ENCODE data around the gene MYO15A. TPM values are rescaled to one million over a fixed set of nuclear protein-coding genes. Genes with fewer than 3 reads are reported as not detected.

Gene MYO15A
- total RNA-seq, 4 donors from 2014 or later, result 1.1 to 4.2 (median 1.2) TPM

DNA sequence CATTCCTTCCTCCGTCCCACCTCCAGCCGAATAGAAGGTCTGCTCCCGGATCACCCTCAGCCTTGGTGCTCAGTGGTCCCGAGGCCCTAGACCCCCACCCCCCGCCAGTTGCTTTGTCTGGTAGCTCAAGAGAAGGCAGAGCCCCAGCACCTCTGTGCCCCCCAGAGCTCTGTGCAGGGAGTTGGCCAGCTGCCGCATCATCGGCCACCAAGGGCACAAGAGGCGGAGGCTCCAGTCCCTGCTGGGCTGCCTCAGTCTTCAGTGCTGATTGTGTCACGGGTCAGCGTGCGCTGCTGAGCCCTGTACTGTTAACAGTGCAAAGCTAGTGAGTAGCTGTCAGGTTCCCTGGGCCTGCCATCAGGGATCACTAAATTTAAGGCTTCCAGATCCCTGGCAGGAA is 43.0 kb upstream of the MYO15A start:
- H3K36me3 ChIP-seq, result peaks cover 0 to 28% (median 7%) of the 10 kb centered on the region in 4 donors
- no peak overlapping the region for H3K4me3 ChIP-seq

GRCh38 chr17:18066866-18067265 is 41.7 kb upstream of the MYO15A start:
- Histone ChIP-seq H3K27me3 (no peaks in the 10 kb centered on the region), H3K4me1 (peaks cover 0 to 6% (median 0%) of the 10 kb centered on the region in 4 donors), H3K4me3 (no peak overlapping the region), H3K27ac (no peak overlapping the region), H3K36me3 (peaks cover 0 to 20% (median 7%) of the 10 kb centered on the region in 4 donors), H3K9me3 (no peaks in the 10 kb centered on the region)
- 97 to 100% methylated on average over 2 to 4 of the region's 4 CpGs for WGBS, 2 donors (ENCODE audit: low coverage in 1 of 2)
- no peak for TF ChIP-seq EP300 (IDR thresholded peaks at IDR 0.05; ENCODE audit: low read depth)
- no peak for TF ChIP-seq CTCF (IDR thresholded peaks at IDR 0.05)
- TF ChIP-seq POLR2AphosphoS5 (IDR thresholded peaks at IDR 0.05), result no peak
- no peak for TF ChIP-seq POLR2A (IDR thresholded peaks at IDR 0.05)
- no peak for DNase-seq
- intact Hi-C loops (cut with DNase I; ENCODE audit: low total_unique reads) (no loop called here), in situ Hi-C loops (cut with MboI; ENCODE audit: low pct_ligation_motif_present in 1 of 4, low pct_unique_long_range_greater_than_20kb in 1 of 4, low sequenced_read_pairs in 3 of 4) (no loop called here)

More for the DNA sequence above, 43.0 kb upstream of the MYO15A start:
- Histone ChIP-seq H3K27ac (no peak overlapping the region), H3K9me3 (no peaks in the 10 kb centered on the region), H3K27me3 (no peaks in the 10 kb centered on the region), H3K4me1 (no peaks in the 10 kb centered on the region)
- intact Hi-C loops (cut with DNase I; ENCODE audit: low total_unique reads) (no loop called here), in situ Hi-C loops (cut with MboI; ENCODE audit: low pct_ligation_motif_present in 1 of 4, low pct_unique_long_range_greater_than_20kb in 1 of 4, low sequenced_read_pairs in 3 of 4) (no loop called here)
- no peak for TF ChIP-seq CTCF (IDR thresholded peaks at IDR 0.05)
- TF ChIP-seq POLR2AphosphoS5 (IDR thresholded peaks at IDR 0.05), result no peak
- TF ChIP-seq EP300 (IDR thresholded peaks at IDR 0.05; ENCODE audit: low read depth), result no peak
- TF ChIP-seq POLR2A (IDR thresholded peaks at IDR 0.05), result no peak
- no peak for DNase-seq
- WGBS, 2 donors (ENCODE audit: low coverage in 1 of 2), result 94% methylated on average over 8 of the region's 11 CpGs; no CpG with 5 or more reads in 1 of the 2 donors

DNA sequence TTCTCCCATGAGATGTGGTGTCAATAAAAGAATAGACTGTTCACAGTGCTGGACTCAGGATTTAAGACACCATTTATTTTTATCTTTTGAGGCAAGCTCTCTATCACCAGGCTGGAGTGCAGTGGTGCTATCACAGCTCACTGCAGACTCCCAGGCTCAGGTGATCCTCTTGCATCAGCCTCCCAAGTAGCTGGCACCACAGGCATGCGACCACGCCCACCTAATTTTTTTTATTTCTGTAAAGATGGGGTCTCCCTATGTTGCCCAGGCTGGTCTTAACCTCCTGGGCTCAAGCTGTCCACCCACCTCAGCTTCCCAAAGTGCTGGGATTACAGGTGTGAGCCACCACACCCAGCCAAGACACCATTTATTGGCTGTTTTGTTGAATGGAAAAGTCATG is 39.5 kb upstream of the MYO15A start:
- H3K27me3 ChIP-seq, result no peaks in the 10 kb centered on the region
- TF ChIP-seq CTCF (IDR thresholded peaks at IDR 0.05), result no peak
- no peak for TF ChIP-seq POLR2AphosphoS5 (IDR thresholded peaks at IDR 0.05)
- TF ChIP-seq POLR2A (IDR thresholded peaks at IDR 0.05), result no peak
- no peak for TF ChIP-seq EP300 (IDR thresholded peaks at IDR 0.05; ENCODE audit: low read depth)
- peaks cover 0 to 12% (median 4%) of the 10 kb centered on the region in 4 donors for H3K36me3 ChIP-seq
- H3K27ac ChIP-seq, result no peak overlapping the region
- intact Hi-C loops (cut with DNase I; ENCODE audit: low total_unique reads), result no loop called here
- WGBS, 2 donors (ENCODE audit: low coverage in 1 of 2), result 88 to 94% methylated on average over 2 of the region's 2 CpGs
- in situ Hi-C loops (cut with MboI; ENCODE audit: low pct_ligation_motif_present in 1 of 4, low pct_unique_long_range_greater_than_20kb in 1 of 4, low sequenced_read_pairs in 3 of 4), result no loop called here
- peaks cover 0 to 6% (median 0%) of the 10 kb centered on the region in 4 donors for H3K4me1 ChIP-seq
- no peaks in the 10 kb centered on the region for H3K9me3 ChIP-seq
- no peak overlapping the region for H3K4me3 ChIP-seq
- DNase-seq, result no peak

- intact Hi-C loops (cut with DNase I; ENCODE audit: low total_unique reads), result no loop called here
- WGBS, 2 donors (ENCODE audit: low coverage in 1 of 2), result 31 to 45% methylated on average over 3 to 8 of the region's 8 CpGs
- peaks cover 0 to 6% (median 0%) of the 10 kb centered on the region in 4 donors for H3K4me1 ChIP-seq
- H3K4me3 ChIP-seq, result no peak overlapping the region
- no peak for DNase-seq
- H3K36me3 ChIP-seq, result peaks cover 0 to 2% (median under 1%) of the 10 kb centered on the region in 4 donors
- no peaks in the 10 kb centered on the region for H3K9me3 ChIP-seq
- no peak overlapping the region for H3K27ac ChIP-seq
- H3K27me3 ChIP-seq, result peaks cover 4% of the 10 kb centered on the region
- TF ChIP-seq EP300 (IDR thresholded peaks at IDR 0.05; ENCODE audit: low read depth), result no peak
- TF ChIP-seq CTCF (IDR thresholded peaks at IDR 0.05), result no peak
- in situ Hi-C loops (cut with MboI; ENCODE audit: low pct_ligation_motif_present in 1 of 4, low pct_unique_long_range_greater_than_20kb in 1 of 4, low sequenced_read_pairs in 3 of 4), result no loop called here
Observed at GRCh38 chr17:18070861-18071340, 37.7 kb upstream of the MYO15A start.
